Glomerular endothelial cell (primary cell): ENCODE data around the gene NUCB1. TPM values are rescaled to one million over a fixed set of nuclear protein-coding genes. Genes with fewer than 3 reads are reported as not detected.
"Not testable (repeated sequence)": the region's sequence is repeated elsewhere in the genome, so short reads cannot be mapped to it uniquely, and the experiment has no call there.

Experiments
- DNase-seq: peaks from one replicate; pipeline ENCODE4 v3.0.0-alpha.2; 2011; ENCODE audit warnings: low read depth, low spot score; ENCODE audit errors: extremely low read depth
- total RNA-seq: library from RNA; depleted of rRNA; stranded (reverse); fragments of >200 nt; gene quantifications from 2 replicates; pipeline ENCODE4 v1.2.3, GENCODE V29; 2015

Gene NUCB1
- total RNA-seq: 446 and 494 TPM in 2 replicates

DNA sequence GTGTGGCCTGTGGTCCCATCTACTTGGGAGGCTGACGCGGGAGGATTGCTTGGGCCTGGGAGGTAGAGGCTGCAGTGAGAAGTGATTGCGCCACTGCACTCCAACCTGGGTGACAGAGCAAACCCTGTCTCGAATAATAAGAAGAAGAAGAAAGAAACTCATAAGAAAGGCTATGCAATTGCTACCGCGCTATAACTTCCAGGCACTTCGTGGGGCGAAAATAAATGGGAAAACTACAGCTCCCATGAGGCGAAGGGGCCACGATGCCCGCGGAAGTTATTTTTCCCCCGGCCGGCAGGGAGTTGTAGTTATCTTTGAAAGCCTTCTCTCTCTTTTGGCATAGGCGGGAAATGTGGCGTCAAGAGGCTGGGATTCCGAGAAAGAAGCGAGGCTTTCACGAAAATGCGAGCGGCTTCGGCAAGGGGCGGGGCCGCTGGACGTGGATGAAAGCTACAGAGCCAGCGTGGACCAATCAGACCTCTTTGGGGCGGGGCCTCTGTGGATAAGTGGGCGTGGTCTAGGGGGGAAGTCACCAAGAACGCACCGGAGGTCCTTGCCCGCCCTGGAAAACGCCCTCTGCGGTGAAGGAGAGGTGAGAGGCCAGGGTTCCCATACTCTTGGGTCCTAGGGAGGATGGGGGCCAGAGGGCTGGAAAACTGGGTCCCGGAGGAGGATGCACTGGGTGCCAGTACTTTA, at the start of gene NUCB1:
Gene NUCB1, plus strand, starts transcription at position 532 of the 696 bp plus-strand sequence. CDS start 485 bp downstream, outside the sequence.
- peak; percentile 88 for DNase-seq

DNA sequence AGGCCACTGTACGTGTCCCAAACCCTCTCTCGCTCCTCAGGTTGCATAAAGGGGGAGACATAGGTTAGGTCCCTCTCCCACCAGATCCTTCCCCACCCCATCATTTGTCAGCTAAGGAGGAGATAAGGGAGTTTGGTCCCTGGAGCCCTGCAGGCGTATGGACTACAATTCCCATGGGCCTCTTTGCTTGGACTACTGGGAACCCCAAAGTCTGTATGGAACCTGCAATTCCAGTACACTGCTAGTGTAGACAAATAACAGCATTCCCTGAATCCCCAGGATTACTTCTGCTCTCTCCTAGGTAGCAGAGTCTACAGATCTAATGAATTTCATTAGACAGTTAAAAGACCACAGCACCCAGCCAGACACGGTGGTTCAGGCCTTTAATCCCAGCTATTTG, 47.8 kb upstream of the NUCB1 start:
- DNase-seq: no peak

DNA sequence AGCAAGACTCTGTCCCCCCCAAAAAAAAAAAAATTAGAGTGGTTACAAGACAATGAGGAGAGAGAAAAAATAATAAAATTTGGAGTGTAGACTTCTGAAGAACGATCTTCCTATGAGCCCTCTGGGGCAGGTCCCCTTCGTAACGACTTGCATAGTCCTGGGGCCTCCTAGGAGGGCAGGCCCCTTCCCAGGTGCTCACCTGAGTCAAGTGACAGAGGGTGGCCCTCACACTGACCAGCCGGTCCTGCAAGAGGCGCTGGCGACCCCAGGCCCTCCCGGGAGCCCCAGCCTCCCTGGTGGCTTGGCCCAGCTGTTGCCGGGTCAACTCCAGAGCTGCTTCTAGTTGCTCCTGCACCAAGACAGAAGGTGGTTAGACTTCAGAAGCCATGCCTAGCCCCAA, 46.6 kb upstream of the NUCB1 start:
- no peak for DNase-seq

DNA sequence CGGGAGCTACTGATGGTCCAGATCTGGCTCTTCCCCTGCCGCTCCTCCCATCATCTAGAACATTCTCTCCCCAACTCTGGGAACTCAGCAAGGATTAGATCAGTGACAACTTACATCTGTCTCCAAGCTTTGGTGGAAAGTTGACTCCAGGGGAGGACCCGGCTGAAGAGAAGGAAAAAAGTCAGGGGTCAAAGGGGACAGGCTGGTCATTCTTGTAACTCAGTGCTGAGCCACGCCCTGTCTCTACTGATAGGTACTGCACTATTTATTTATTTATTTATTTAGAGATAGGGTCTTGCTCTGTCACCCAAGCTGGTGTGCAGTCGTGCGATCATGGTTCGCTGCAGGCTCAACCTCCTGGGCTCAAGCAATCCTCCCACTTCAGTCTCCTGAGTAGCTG, 46.0 kb upstream of the NUCB1 start:
- DNase-seq: no peak

DNA sequence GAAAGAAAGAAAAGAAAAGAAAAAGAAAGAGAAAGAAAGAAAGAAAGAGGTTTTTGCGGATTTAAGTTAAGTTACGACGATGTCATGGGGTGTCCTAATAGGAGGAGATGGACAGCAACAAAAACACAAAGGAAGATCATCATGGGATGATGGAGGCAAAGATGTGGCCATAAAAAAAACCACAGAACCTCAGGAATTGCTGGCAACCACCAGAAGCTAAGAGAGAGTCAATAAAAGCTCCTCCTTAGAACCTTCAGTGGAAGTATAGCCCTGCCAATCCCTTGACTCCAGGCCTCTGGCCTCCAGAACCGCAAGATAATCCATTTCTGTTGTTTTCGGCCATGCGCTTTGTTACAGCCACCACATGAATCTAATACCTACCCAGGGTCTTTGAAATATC, 43.2 kb upstream of the NUCB1 start:
- DNase-seq: no peak

DNA sequence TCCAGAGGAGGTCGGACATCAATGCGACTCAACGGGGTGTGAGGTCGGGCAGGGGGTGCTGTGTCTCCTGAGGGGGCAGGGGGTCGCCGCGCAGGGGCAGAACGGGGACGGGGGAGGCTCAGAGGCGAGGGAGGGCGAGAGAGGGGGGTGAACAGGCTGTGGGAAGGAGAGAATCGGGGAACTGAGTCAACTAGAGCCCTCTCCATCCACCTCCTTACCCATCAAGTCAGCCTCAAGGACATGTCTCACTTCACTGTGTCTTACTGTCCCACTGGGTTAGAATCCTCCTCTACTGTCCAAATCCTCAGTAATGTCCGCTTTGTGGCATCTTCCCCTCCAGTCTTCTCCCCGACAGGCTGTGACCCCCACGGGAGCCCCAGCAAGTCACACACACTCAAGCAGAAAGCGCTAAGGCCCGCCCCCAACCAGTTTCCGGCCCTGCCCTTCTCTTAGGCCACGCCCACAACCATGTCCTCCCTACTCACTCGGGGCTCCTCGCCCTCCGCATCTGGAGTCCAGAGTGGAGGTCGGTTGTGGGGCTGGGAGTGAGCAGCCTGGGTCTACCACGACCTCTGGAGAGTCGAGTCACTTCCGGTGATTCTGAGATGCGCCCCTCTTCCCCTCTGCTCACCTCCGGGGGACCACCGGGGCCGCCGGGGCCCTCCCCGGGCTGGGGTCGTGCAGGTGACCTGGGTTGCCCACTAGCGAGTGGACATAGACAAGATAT, 41.0 kb upstream of the NUCB1 start:
- DNase-seq: no peak

DNA sequence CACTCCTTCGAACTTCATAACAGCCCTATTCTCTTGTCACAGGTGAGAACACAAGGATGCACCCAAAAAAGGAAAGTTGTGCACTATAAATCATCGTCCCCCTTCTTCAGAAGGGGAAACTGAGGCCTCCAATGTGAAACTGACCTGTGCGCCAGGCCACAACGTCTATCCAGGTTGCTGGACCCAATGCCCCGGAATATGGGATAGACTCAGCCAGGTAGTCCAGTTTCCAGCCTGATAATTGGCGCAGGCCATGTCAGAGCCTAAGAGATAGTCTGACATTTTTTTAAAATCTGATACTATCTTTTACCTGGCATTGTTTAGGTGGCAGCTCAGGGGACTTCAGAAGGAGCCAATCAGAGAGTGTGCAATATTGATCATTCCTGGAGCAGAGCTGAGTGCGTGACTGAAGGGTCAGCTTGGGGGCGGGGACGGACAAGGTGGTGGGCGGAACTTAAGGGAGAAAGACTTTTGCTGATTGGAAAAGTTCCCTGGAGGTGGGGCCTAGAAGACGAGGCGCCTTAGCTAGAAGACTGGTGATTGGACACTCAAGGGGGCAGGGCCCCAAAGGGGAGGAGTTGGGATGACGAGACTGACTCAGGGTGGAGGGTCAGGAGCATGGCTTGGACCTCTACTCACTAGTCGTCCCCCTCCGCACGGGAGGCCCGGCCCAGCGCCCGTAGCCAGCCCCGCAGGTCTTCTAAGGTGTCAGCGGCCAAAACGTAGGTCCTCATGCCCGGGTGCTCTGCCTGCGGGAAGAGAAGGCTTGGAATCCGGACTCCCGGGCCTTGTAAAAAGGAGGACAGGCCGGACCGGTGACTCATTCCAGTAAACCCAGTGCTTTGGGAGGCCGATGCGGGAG, 40.2 kb upstream of the NUCB1 start:
- DNase-seq: no peak

DNA sequence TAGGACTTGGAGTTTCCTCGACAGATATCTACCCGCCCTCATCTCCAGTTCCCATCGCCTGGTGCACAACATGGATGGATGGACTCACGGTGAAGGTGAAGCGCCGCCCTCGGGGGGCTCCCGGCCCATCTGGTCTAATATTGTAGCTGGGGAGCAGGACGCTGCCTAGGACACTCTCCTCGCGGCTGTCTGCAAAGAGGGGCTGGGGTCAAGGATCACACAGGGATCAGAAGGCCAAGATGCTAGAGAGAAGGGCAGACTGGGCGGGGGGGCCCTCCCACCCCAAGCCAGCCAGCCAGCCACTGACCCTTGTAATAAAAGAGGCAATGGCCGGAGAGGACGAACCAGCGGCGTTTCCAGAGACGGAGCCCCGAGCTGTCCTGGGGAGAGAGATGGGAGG, 38.8 kb upstream of the NUCB1 start:
- DNase-seq: no peak

DNA sequence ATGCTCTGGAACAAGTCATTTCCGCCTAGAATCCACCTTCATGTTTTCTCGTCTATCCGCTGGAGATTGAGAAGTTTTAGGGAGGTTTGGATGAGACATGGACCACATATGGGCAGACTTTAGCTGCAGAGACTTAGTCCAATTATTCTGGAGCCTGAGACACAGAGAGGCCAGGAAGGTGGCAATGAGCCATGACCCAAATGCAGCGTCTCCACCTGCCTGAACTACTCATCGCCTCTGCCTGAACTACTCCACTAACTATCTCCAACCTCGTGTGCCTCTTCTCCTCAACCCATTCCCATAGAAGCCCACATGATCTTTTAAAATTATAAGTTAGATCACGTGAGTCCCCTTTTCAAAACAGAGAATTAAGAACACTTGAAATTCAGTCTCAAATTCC, 37.3 kb upstream of the NUCB1 start:
- no peak for DNase-seq

DNA sequence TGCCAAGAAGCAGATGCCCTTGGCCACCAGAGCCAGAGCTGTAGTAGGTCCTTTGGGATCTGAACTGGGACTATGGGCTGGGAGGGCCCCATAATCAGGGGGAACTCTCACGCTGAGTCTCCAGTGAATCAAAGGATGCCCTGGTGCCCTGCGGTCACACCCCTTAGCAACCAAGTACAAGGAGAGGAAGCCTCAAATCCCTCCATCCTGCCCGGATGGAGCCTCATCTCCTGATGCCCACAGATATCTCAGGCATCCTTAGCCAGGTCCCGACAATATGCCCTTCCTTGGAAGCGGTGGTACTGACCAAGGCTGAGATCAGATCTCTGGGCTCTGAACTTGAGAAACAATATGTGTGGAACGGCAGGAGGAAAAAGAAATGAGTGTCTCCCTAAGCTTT, 33.4 kb upstream of the NUCB1 start:
- no peak for DNase-seq

DNA sequence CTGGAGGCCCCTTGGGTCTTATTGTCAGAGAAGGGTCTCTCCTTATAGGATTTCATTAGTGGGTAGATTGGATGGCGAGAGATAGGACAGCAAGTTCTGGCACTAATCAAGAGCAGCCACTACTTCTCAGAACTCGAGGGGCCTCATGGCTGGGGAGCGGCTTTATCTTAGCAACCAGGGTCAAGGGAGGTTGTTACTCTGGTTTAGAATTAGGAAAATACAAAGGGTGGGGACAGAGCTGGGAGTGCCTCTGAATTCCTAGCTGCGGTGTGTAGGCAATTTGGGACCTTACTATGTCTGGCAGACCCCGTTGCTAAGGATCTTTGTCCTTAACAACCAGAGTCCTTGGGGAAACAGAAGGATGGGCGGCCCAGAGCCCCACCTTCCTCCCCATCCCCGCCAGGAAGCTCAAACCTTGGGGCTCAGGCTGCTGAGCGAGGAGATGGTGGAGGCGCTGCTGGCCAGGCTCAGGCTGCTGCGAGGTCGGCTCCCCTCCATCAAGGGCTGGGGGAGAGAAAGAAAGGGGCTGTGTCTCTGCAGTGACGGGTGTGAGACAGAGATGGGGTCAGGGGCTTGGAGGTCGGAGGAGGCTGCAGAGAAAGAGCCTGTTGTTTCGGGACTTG, 32.9 kb upstream of the NUCB1 start:
- DNase-seq: no peak

DNA sequence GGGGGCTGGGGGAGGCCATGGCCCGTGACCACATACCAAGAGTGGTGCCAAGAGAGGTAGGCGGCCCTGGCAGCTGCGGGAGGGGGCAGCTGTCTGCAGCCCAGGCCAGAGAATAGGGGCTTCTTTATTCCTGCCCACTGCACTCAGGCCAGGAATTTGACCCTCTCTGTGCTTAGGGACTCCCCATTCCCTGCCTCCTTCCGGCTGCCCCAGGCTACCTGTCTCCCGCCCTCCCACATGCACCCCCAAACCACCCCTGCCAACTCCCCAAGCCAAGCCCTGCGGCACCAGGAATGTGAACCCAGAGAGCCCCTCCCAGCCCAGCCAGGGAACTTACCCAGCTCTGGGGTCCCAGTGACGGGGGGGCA, 32.4 kb upstream of the NUCB1 start:
- DNase-seq: no peak

DNA sequence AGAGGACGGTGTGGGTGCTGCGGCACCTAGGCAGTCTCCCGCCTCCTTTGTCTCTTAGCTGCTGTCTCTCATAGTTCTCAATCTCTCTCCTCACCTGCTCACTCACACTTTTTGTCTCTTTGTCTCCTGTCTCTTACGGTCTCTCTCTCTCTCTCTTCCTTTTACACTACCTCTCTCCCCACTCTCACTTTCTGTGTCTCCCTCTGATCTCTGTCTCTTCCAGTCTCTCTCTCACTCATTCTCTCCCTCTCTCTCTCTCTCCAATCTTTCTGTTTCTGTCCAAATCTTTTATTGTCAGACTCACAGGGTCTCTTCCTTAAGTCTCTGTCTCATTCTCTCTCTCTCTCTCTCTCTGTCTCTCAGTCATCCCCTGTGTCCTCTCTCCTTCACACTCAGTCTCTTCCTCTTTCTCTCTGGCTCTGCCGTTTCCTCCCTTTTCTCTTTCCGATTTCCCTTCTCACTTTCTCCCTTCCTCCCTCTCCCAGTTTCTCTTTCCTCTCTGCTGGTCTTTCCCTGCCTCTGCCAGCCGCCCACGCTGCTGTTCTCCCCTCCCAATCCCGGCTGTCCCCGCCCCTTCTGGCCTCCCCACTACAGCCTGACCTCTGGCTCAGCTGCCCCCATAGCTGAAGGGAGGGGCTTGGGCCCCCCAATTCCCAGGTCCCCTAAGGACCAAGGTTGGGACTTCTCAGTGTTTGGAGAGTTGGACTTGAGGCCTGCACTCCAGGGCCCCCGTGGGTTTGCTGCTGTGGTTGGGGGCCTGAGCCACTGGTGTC, 31.8 kb upstream of the NUCB1 start, which contains the start of gene PLEKHA4:
Gene PLEKHA4, minus strand, starts transcription at position 504 of the 773 bp plus-strand sequence. CDS start 997 bp downstream, outside the sequence.
- no peak for DNase-seq

DNA sequence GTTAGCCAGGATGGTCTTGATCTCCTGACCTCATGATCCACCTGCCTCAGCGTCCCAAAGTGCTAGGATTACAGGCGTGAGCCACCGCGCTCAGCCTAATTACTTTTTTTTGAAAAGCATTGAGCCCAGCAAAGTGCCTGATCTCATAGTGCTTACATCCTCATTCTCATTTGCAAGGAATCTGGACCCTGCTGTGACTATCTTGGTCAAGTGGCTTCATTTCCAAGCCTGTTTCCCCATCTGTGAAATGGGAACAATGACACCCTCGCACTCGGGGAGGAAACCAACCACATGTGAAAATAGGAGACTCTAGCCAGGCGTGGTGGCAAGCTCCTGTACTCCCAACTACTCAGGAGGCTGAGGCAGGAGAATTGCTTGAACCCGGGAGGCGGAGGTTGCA, 30.1 kb upstream of the NUCB1 start:
- DNase-seq: no peak

DNA sequence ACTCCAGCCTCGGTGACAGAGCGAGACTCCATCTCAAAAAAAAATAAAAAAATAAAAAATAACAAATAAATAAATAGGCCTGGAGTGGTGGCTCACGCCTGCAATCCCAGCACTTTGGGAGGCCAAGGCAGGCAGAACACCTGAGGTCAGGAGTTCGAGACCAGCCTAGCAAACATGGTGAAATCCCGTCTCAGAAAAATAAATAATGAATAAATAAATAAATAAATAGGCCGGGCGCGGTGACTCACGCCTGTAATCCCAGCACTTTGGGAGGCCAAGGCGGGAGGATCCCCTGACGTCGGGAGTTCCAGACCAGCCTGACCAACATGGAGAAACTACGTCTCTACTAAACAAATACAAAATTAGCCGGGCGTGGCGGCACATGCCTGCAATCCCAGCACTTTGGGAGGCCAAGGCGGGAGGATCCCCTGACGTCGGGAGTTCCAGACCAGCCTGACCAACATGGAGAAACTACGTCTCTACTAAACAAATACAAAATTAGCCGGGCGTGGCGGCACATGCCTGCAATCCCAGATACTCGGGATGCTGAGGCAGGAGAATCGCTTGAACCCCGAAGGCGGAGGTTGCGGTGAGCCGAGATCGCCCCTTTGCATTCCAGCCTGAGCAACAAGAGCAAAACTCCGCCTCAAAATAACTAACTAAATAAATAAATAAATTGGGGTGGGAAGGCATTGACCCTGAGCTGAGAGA, 28.5 kb upstream of the NUCB1 start:
- not testable (repeated sequence) for DNase-seq

DNA sequence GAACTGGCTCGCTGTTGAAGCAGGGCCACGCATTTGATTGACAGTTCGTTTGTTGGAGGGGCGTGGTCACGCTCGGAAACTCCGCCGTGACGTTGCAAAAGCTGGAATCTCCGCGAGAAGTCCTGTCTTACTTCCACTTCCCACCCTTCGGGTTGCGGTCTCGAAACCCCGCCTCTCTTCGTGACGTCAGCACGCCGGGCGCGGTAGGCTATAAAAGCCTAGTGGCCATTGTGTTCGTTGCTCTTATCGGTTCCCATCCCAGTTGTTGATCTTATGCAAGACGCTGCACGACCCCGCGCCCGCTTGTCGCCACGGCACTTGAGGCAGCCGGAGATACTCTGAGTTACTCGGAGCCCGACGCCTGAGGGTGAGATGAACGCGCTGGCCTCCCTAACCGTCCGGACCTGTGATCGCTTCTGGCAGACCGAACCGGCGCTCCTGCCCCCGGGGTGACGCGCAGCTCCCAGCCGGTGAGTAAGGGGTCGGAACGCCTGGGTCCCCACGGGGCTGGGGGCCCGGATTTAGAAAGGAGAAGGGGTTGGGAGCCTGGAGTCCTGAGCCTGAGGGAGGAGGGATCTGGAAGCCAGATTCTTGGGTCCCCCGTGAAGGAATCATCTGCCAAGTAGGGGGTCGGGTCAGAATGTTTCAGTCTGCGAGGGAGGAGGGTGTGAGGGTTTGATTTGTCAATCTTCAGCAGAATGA, 27.8 kb upstream of the NUCB1 start, which contains the start of gene PPP1R15A:
Gene PPP1R15A, plus strand, starts transcription at position 240 of the 702 bp plus-strand sequence. CDS start 813 bp downstream, outside the sequence.
- DNase-seq: peak; percentile 85

DNA sequence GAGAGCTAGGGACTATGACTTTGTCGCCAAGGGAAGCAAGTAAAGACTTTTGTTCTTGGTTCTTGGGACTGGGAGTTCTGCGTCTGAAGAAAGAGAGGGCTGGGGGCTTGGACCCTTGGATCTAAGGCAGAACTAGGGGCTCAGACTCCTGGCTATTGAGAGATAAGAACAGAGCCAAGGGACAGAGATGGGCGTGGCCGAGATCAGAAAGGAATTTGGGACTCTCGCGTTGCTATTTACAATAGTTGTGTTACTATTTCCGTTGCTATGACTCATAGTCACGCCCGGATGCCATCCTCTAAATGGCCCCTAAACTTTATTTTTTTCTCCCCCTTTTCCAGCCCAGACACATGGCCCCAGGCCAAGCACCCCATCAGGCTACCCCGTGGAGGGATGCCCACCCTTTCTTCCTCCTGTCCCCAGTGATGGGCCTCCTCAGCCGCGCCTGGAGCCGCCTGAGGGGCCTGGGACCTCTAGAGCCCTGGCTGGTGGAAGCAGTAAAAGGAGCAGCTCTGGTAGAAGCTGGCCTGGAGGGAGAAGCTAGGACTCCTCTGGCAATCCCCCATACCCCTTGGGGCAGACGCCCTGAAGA, 27.1 kb upstream of the NUCB1 start:
- peak; percentile 92 for DNase-seq
